HG02798 (cell line): Measurements from ENCODE around the gene RPS6KL1.

Experiments used
- ATAC-seq: cut with Tn5 transposase; IDR thresholded peaks from one replicate; pipeline ENCODE4 v1.9.1; 2021; ENCODE audit warnings: mild to moderate bottlenecking; ENCODE audit not compliant: unreplicated experiment, poor library complexity

The RPS6KL1 gene

GRCh38 chr14:74952697-74953484 lies 29.8 kb upstream of the RPS6KL1 start:
- no peak for ATAC-seq

GRCh38 chr14:74952180-74952665 lies 29.2 kb upstream of the RPS6KL1 start:
- no peak for ATAC-seq

GRCh38 chr14:74951443-74952179 lies 28.6 kb upstream of the RPS6KL1 start:
- ATAC-seq: no peak

GRCh38 chr14:74950795-74951442 lies 27.9 kb upstream of the RPS6KL1 start:
- no peak for ATAC-seq

- ATAC-seq: no peak
Observed at GRCh38 chr14:74949859-74950573, 27.0 kb upstream of the RPS6KL1 start.

- ATAC-seq: no peak
Observed at GRCh38 chr14:74949191-74949601, 26.1 kb upstream of the RPS6KL1 start.

- ATAC-seq: no peak
Observed at GRCh38 chr14:74948228-74949175, 25.4 kb upstream of the RPS6KL1 start.

- ATAC-seq: no peak
Observed at GRCh38 chr14:74947353-74948227, 24.5 kb upstream of the RPS6KL1 start.

- no peak for ATAC-seq
Observed at GRCh38 chr14:74946659-74947281, 23.7 kb upstream of the RPS6KL1 start.

GRCh38 chr14:74945852-74946658 lies 23.0 kb upstream of the RPS6KL1 start:
- ATAC-seq: peak; percentile 60

GRCh38 chr14:74945261-74945851 lies 22.3 kb upstream of the RPS6KL1 start:
- no peak for ATAC-seq

GRCh38 chr14:74942608-74943007 lies 19.5 kb upstream of the RPS6KL1 start:
- ATAC-seq: no peak

GRCh38 chr14:74942181-74942580 lies 19.1 kb upstream of the RPS6KL1 start:
- no peak for ATAC-seq

GRCh38 chr14:74941676-74942097 lies 18.6 kb upstream of the RPS6KL1 start:
- peak; percentile 56 for ATAC-seq

GRCh38 chr14:74940956-74941565 lies 18.0 kb upstream of the RPS6KL1 start:
- no peak for ATAC-seq
